Midbrain (tissue), 1 donor: ENCODE results near the gene HSPA12B.

Source experiments
- DNase-seq: peaks from one replicate; lab custom pipeline; 2025; lab: John Stamatoyannopoulos, UW

Gene HSPA12B

DNA sequence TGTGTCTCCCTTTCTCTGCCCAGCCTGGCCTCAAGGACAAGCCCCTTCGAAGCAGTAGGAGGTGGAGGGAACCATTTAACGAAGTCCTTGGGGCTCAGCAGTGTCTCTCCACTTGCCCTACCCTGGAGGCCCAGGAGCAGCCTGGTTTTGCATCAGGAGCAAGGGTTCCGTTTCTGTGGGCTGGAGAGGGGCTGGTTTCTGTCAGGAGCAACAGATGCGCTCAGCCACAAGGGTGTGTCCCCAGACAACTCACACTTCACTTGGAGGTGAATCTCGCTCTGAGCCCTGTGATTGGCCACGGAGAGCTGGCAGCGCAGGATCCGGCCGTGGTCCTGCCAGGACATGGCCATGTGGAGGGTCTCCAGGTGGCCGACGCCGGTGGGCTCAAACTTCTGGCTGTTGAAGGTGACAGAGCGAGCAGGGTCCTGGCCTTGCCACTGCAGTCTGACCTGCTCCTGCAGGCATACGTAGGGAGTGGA lies 27.0 kb upstream of the HSPA12B start:
- DNase-seq, result no peak

DNA sequence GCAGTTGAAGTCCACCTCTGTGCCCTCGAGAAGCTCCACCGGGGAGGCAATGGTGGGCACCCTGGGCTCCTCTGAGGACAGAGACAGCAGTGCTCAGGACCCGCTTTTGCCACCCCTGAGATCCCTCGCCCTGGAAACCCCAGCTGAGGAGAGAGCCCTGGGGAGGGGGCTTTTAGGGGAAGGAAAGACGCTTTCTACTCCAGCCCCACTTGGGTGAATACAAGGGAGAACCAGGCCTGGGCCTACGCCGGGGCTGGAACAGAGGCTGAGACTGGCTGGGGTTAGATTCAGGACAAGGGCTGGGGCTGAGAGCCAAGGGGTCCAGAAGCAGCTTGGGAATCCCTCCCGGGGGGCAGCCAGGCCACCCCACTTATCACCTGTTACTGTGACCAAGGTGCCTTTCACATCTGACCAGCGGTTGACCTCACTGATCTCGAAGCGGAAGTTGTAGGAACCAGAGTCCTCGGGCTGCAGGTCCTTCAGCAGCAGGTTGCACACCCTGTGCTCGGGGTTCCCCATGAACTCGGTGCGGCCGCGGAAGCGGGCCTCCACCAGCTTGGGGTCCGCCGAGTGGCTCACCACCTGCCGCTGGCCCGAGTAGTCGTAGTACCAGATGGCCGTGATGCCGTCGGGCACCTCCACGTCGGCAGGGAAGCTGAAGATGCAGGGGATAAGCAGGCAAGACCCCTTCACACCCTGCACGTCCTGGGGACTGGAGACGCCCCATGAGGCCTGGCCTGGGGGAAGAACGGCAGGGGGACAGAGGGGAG lies 26.3 kb upstream of the HSPA12B start:
- DNase-seq, result no peak

DNA sequence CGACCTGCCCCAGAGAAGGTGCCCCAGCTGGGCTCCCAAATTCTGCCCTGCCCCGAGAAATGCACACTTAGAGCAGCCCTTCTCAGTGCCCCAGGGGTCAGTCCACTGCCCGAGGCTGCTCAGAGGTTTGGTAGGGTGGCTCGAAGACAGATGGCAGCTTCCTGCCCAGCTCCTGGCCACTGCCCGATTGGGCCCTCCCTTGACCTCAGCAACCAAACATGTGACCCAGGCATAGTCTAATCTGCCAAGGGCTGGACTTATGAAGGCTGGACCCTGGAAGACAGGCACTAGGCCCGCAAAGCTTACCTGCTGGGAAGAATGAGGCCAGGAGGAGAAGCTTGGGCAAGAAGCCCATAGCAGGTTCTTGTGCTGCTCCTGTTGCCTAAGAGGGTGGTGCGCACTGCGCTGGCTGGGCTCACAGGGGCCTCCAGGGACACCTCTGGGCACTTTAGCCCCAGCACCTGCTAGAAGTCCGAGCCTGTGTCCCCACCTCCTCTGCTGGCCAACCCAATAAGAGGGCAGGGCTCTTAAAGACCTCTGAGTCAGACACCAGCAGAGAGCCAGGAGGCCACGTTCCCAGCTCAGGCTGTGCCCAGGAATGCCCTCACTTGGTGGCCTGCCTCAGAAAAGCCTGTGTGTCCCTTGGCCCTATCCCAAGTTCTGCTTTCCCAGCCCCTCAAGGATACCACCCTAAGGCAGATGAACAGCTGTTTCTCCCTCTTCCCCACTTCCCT lies 25.5 kb upstream of the HSPA12B start:
- no peak for DNase-seq

DNA sequence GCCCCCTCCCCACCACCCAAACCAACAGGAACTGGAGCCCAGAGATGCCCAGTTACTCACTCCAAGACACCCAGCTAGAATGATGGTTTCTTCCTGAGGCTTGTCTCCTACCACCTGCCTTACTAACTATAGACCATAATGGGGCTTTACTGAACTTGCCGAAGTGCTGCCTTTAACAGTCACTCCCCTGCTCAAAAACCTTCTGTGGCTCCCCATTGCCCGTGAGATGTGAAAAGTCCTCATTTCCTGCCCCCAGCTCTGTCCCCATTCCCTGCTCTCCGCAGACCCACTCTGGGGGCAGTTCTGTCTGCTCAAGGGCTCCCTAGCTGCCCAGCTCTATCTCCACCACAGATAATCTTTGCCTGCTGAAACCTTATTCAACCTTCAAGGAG lies 25.0 kb upstream of the HSPA12B start:
- DNase-seq, result no peak

DNA sequence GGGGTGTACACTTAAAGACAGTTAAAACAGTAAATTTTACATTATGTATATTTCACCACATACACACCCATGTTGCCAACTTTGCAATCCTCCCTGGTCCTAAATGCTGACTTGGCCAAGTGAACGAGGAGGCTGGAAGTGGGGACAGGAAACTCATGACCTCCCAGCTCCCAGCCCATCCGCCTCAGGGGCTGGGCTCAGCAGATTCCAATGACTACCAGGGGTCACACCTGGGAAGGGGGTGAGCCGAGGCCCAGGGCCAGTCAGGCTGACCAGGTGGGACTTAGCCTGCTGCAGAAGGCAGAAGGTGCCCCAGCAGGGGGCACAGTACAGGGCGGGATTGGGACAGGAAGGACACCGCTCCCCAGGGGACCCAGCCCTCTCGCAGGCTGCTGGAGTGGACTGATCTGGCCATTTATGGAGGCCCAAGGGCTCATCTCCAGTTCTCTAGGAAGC lies 22.4 kb upstream of the HSPA12B start:
- DNase-seq, result no peak

DNA sequence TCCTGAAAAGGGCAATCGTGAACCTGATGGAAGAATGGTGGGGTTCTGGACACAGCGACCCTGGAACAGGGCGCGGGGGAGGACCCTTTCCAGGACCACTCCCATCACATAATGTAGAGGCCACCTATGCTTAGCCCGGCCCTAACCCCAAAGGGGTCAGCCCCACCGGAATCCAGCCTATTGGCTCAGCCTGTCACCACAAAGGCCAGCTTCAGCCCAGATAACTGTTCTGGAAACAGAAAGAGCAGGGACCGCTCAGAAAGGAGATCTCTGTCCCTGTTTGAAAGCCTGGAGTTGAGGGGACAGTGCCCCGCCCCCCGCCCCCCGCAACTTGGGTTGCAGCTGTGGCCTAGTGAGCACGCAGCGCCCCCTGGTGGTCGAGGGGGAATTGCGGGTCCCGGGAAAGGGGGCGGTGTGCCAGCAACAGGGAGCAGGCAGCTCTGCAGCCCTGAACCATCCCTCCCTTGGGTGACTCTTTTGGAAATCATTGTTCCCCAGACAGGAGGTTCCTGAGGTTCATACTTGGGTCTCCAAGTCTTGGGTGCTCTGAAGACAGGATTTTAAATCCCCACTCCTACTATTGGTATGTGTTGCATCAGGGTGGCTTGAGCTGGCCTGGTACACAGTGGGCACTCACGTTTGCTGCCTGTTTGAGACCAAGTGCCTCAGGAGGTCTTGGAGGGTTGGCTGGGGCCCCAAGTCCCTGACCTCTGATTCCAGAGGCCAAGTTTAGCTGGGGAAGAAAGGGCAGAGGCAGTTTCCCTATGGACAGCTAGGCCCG lies 21.6 kb upstream of the HSPA12B start:
- DNase-seq, result peak; percentile 73

DNA sequence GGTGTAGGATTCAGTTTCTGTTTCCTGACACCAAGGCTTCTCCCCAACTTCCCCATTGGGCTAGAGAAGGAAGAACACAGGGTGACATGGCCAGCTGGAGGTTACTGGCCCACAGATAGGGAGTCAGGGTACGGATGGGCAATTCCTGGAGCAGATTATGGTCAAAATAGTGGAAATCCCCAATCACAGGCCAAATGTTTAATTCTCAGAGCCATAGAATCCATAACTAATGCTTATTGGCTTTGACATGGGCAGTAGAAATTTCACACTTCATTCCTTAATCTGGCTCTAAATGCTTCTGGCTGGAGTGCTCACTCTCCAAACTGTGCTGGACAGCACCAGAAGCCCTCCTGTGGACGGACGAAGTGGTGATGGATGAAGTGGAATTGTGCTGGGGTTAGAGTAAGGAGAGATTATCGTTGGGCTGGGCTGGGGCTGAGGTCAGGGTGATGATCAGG lies 21.0 kb upstream of the HSPA12B start:
- no peak for DNase-seq

DNA sequence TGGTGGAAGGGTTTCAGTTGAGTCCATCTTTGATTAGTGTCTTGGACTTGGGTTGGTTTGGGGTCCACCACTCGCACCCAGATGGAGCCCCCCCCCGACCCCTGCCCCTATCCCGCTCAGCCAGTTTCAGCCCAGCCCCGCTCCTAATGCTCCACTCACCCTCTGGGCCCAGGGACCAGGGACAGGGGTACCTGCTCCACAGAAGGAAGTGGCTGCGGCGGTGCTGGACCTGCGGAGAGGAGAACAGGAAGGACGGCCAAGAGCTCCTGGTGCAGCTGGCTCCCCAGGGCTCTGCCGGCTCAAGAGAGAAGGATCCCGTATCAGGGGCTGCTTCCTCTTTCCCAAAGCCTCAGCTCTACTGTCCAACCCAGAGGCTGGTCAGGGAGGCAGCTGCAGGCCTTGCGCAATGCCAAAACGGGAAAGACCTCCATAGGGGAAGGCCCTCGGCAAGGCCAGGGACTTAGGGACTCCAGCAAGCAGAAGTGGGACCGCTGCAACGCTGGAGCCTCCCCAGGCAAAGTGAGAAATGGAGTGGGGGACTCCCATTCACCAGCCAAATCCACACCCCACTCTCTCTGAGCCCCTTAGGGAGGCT lies 20.1 kb upstream of the HSPA12B start, which contains the start of gene SIGLEC1:
Gene SIGLEC1 (minus strand): TSS at position 322 of the 595 bp plus-strand sequence. CDS start 5,472 bp downstream, outside the sequence.
- DNase-seq, result peak; percentile 39

DNA sequence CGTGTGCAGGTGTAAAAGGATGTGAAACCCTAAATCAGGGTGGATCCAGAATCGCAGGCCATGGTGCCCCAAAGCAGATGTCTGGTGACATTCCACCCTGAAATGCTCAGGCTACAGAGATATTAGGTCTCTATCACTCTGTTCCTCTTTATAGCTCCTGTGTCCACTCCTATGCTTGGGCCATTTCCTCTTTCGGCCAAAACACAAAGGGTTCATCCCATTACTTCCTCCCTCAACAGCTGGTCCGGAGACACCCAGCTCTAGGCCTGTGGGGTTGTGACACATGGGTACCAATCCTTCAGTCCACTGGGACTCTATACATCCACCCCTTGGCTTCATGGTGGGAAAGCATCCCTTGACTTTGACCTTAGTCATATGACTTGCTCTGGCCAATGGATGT lies 18.4 kb upstream of the HSPA12B start:
- DNase-seq, result peak; percentile 21

DNA sequence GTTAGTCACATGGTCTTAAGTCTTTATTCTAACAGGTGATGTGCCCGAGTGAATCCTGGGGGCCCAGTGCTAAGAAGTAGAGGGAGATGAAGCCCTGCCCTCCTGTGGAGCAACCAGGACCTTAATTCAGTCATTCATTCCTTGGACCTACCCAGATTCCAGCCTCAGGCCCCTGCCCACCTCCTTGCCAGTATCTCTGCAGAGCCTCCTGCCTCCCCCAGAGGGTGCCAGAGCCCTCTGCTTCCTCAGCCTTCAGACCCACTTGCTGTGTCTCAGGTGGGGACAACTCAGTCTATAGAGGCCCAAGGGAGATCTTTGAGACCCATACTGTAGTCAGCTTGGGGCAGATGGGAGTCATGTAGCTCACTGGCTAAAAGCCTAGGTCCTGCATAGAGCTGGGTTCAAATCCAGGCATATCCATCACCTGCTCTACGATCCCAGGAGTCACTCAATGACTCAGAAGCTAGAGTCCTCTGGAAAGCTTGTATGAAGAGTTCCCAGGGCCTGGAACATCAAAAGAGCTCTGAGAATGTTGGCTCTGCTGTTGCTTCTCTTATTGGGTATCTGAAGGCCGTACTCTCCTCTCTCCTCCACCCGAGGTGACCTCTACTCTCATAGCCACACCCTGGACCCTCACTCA lies 16.2 kb upstream of the HSPA12B start:
- DNase-seq, result no peak

DNA sequence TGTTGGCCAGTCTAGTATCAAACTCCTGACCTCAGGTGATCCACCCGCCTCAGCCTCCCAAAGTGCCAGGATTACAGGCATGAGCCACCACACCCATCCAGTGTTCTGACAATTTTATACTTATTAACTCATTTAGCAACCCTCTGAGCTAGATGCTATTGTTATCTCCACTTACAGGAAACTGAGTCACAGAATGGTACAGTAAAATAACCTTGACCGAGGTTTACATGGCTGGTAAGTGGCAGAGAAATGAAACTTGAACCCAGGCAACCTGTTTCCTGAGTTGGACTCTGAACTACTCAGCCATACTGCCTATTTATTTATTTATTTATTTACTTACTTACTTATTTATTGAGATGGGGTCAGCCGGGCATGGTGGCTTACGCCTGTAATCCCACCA lies 13.4 kb upstream of the HSPA12B start:
- DNase-seq, result no peak

DNA sequence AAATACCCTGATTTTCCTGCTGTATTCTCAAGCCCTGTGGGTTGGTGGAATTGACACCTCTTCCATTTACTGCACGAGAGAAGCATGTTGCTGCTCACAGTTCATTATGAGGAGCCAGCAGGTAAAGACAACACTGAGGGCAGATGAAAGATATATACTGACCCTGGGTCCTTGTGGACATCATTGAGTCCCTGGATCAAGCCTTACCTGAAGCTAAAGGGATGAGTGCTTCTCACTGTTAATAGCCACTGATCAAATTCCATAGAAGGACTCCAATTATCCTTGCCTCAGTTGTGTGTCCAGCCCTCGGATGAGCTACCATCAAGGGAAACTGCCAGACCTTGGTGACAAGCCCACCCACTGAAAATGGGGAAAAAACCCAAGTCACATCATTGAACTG lies 12.4 kb upstream of the HSPA12B start:
- no peak for DNase-seq

DNA sequence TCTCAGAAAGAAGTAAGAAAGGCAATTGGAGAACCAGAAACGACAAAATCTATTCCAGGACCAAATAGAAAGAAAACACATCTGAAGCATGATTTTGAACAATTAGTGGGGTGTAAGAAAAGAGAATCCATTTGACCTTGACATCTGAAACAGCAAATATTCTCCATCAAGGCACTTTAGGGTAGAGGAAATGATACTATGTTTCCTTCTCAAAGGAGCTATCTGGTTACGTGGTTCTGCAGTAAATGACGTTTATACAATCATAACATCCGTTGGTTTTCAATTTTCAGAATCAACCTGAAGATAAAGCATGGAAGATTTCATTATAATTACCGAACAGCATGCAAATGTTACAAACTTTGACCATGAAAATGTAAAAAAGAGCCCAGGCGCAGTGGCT lies 11.9 kb upstream of the HSPA12B start:
- no peak for DNase-seq

DNA sequence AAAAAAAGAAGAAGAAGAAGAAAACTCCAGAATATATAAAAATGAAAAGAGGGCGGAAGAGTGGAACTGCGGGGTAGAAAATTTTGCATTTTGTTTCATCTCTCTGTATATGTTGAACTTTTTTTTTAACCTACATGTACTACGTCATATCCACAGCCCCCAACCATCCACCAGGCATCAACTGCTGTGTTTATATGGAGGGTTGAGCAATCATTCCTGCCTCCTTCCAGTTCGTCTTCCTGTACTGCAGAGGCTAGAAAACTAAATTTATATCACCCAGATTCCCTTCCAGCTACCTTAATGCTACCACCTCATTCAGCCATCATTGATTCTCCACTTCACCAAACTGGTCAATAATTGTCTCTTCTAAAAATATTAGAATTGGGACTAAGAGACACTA lies 10.6 kb upstream of the HSPA12B start:
- DNase-seq, result no peak

DNA sequence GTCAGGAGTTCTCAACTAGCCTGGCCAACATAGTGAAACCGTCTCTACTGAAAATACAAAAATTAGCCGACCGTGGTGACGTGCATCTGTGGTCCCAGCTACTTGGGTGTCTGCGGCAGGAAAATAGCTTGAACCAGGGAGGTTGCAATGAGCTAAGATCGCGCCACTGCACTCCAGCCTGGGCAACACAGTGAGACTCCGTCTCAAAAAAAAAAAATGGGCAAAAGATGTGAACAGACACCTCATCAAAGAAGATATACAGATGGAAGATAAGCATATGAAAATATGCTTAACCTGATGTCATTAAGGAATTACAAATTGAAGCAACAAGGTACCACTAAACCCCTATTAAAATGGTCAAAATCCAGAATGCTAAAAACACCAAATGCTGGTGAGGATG lies 9.2 kb upstream of the HSPA12B start:
- DNase-seq, result no peak

DNA sequence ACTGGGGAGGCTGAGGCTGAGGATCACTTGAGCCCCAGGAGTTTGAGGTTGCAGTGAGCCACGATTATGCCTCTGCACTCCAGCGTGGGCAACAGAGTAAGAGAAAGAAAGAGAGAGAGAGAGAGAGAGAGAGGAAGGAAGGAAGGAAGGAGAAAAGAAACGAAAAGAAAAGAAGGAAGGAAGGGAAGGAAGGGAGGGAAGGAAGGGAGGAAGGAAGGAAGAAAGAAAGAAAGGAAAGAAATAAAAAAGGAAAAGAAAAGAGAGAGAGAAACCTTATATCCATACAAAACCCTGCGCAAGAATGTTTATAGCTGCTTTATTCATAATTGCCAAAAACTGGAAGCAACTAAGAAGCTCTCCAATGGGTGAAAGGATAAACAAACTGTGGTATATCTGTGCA lies 8.1 kb upstream of the HSPA12B start:
- no peak for DNase-seq

DNA sequence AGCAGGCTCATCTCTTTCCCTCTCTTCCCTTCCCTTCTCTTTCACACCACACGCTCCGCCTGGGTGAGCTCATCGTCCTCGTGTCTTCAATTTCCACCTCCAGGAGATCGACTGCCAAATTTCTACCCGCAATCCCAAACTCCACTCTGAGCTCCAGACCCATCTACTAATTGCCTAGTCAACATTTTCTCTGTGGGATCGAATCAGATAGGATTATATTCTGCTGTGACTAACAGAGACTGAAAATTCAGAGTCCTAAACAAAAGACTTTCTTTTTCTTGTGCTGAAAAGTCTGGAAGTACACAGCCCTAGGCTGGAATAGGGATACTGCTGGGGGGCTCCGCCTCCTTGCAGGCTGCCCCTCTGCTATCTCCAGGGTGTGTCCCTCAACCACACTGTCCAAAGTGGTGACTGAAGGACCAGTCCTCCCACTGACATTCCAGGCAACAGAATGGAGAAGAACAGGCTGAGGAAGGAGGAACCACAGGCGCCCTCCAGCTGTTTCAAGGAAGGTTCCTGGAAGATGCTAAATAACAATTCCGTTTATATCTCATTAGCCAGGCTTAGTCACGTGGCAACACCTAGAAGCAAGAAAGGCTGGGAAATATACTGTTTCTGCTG lies 5.0 kb upstream of the HSPA12B start:
- no peak for DNase-seq

DNA sequence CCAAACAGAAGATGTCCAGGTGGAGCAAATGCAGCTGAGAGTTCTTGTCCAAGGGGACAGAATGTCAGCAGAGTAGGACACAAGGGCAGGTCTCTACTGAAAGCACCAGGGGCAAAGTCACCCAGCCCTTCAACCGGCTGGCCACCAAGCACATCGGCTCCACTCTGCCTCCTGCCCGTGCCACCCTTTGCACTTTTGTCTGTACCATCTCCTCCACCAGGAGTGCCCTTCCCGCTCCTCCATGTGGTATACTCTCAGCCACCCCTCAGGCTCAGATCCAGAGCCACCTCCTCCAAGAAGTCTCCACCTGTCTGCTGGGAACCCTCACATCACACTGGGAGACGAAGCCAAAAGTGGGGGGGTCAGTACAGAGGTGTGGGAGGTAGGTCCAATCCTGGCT lies 4.1 kb upstream of the HSPA12B start:
- DNase-seq, result no peak

DNA sequence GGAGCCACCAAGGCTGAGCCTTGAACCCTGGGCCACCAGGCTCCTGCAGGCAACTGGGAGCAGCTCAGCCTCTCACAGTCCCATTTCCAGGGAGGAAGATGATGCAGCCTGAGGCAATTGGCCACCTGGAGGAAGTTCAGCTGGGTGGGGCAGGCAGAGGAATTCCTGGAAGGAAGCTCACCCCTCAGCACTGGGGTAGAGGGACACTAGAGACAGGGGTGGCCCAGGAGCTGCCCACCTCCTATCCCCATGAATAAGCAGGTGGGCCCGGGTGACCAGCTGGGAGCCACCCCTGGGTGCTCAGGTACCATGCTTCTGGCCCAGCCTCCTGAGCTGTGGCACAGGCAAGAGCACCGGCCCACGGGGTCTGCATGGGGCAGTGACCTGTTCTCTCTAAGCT lies 3.6 kb upstream of the HSPA12B start:
- no peak for DNase-seq

DNA sequence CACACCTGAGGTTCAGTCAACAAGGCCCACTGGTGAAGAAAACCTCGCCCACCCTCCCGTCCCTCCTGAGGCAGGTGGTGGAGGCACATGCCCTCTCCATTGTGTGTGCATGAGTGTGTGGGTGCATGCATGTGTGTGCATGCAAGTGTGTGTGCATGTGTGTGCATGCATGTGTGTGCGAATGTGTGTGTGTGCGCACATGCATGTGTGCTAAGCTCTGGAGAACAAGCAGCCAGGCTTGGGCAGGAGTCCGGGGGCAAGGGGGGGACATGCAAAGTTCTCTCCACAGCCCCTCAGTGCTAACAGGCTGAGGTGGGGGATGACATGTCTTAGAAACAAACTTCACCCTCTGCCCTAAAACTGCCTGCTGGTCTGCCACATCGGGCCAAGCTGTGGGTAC lies 3.1 kb upstream of the HSPA12B start:
- no peak for DNase-seq
